22Rv1 (cell line): ENCODE data around the gene ATRNL1.

Experiments used
- ZFX ChIP-seq: fragments of 450-650 bp; IDR thresholded peaks from 2 replicates; pipeline ENCODE4 v1.6.1; 2017; ENCODE audit warnings: antibody characterized with exemption, borderline replicate concordance
- TF ChIP-seq, protein P1 (sequence below): fragments of 450-650 bp; IDR thresholded peaks from 2 replicates; pipeline ENCODE4 v1.5.1; 2017; ENCODE audit warnings: mild to moderate bottlenecking

DNA sequence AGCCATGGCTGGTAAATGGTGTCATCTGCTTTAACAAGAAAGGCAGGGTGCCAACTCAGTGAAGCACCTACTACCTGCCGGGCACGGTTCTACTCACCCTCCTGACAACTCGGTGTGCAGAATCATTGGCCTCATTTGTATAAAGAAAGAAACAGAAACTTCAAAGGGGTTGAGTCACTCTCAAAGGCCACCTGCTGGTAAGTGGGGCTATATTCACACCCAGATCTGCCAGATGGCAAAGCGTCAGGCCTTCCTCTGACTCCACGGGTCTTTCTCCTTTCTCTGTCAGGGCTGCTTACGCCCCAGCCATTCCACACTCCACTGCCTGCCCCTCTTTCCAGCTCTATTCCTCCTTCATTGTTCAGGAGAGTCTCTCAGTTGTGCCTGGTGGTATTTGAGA is 870.7 kb downstream of the ATRNL1 start:
- TF ChIP-seq, protein P1, sequence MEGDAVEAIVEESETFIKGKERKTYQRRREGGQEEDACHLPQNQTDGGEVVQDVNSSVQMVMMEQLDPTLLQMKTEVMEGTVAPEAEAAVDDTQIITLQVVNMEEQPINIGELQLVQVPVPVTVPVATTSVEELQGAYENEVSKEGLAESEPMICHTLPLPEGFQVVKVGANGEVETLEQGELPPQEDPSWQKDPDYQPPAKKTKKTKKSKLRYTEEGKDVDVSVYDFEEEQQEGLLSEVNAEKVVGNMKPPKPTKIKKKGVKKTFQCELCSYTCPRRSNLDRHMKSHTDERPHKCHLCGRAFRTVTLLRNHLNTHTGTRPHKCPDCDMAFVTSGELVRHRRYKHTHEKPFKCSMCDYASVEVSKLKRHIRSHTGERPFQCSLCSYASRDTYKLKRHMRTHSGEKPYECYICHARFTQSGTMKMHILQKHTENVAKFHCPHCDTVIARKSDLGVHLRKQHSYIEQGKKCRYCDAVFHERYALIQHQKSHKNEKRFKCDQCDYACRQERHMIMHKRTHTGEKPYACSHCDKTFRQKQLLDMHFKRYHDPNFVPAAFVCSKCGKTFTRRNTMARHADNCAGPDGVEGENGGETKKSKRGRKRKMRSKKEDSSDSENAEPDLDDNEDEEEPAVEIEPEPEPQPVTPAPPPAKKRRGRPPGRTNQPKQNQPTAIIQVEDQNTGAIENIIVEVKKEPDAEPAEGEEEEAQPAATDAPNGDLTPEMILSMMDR: peak; percentile 30
- TF ChIP-seq ZFX: no peak
